Measurements from ENCODE around the gene LMCD1.

The LMCD1 gene

DNA sequence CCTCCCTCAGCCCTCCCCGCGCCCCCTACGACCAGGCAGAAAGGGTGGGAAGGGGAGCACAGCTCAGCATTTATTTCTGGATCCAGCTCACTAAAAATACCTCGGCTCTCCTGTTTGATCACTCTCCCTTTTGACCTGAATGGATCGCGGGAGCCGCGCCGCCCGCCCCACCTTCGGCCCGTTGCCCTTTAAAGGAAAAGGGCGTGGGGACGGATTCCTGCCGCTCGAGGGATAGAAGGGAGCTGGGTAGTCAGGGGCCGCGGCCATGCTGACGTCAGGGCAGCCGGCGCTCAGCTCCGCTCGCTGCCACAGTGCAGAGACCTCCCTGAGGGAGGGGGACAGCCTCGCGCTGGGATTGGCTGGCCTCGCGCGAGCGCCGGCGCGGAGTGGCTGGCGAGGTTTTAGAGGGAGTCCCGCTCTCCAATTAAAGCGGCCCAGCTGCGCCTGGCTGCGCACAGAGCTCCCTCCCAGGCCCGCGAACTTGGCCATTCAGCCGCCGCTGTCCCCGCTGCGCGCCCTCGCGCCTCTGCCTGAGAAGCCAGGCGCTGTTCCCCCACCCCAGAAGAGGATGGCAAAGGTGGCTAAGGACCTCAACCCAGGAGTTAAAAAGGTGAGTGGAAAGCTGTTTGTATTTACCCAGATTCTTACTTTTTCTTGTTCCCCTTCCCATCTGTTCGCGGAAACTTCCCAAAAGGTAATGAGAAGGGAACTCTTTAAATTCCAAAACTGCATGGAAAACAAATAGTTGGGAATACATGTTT lies at the start of gene LMCD1:
LMCD1 (plus strand) TSS at position 453 of the 761 bp plus-strand sequence; CDS start at position 569, 116 bp downstream.
- DNase-seq (ENCODE audit: low read depth) = peak; percentile 92

GRCh38 chr3:8452112-8452511 lies 49.5 kb upstream of the LMCD1 start:
- no peak for DNase-seq (ENCODE audit: low read depth)

DNA sequence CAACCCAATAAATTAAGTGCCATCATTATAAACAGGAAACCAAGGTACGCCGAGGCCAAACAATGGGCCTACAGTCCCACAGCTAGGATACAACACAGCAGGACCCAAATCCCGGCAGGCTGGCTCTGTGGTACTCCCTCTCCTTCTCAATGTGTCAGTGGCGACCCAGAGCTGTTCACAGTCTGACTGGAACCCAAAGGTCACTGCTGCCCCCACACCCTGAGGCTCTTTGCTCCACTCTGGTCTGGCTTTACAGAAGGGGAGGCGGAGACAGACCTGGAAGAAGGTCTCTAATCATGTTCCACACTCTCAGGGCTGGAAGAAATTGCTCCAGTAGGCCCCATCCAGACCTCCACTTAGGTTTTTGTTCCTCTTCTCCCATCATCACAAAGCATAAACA lies 48.5 kb upstream of the LMCD1 start:
- no peak for DNase-seq (ENCODE audit: low read depth)

DNA sequence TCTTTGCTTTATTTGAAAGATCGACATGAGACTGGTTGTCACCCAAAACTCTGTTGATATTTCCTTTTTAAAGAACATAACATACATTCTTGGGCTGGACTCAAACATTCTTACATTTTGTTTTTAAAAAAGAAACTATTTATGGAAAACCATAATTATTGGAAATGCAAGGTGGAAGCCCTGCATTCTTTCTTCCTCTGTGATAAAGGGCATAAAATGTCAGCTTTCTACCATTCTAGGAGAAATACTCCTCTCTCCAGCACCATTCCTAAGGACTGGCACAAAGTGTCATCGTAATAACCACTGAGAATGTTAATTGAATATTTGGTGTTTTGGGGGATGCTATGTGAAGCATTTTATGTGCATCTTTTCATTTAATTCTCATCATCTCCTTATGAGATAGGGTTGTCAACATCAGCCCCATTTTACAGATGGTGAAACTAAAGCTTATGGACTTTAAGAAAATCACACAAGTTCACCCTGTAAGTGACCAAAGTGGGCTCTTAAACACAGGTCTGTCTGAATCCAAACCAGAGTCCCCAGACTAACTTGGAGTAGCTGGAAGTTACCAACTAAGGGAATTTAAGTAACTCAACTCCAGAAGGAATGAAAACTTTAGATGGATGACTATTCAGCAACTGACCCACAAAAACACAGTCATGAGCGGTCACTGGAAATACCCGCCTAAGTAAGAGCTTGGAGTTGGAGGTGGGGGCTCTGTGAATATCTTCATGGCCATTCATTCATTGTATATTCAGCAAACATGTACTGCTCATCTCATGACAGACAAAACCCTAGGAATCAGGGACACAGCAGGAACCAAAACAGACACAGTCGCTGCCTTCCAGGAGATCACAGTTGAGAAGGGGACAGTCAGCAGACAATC lies 45.9 kb upstream of the LMCD1 start:
- DNase-seq (ENCODE audit: low read depth) = no peak

DNA sequence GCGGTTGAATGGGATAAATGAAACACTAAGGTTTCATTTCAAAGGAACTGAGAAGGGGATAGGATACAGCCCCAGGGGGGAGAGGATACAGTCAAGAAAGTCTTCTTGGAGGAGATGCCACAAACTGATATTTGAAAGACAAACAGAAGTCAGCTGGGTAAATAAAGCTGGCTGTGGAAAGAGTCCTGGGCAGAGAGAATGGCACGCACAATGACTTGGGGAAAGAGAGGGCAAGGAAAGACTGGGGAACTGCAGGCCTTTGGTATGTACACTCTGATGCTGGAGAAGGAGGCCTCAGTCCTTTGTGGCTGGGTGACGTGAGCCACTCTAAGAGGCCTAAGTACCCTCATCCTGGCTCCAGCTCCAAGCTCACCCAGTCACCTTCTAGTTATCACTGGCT lies 45.2 kb upstream of the LMCD1 start:
- DNase-seq (ENCODE audit: low read depth) = no peak

DNA sequence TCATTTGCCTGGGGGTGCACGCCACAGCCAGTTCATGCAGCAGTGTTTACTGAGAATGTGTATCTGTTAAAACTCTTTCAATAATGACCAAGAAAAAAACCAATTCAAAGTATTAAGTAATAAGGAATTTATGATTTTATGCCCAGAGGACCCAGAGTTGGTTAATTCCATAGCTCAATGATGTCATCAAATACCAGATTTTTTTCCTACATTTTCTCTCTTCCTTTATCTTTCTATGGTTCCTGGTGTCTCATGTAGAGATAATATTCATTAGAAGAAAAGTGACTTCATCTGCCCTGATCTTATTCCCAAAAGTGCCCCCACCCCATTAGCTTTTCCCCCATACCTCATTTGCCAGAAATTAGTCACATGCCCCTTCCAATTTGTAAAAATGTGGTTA lies 44.6 kb upstream of the LMCD1 start:
- no peak for DNase-seq (ENCODE audit: low read depth)

GRCh38 chr3:8458238-8458661 lies 43.4 kb upstream of the LMCD1 start:
- DNase-seq (ENCODE audit: low read depth) = no peak

DNA sequence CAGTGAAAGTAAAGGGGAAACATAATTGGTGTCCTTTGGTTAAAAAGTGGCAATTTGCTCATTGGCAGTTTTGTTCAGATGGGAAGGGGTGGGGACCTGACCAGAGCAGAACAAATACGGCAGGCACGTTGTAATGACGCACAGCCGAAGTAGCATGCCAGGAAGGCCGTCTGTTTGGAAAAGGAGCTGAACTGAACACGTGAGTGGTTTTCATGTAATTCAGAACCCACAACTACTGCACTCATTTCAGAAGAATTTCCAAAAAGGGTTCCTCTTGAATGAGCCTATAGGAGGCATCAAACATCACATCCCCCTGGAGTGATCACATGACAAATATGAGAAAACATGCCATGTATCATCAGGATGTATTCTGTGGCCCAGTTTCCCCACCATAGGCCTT lies 42.9 kb upstream of the LMCD1 start:
- peak; percentile 96 for DNase-seq (ENCODE audit: low read depth)

DNA sequence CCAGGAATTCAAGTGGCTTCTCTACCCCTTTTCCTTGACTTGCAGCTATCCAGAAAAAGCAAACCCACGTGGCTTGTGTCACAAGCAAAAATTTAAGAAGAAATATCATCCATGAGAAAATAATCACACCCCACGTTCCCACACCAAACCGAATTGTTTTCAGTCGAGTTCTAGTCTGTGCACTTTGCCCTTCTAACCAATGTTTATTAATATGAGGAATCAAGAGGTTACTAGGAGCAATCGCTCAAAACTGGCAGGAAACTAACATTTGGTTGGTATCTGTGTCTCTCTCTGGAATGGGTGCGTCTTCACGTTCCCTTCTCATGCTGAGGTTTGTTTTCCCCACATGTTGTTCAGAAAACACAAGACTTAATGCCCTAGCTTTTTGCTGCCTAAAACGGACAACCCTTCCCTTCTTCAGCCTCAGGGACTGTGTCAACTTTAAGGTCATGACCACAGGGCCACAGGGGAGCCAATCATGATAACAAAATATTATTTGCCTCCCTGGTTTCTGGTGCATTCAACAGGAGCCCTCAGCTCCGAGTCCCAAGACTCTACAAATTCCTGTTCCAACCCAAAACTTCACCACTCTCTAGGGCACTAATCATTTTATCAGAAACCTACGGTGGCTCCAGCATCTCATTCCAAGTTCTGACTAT lies 41.4 kb upstream of the LMCD1 start:
- DNase-seq (ENCODE audit: low read depth) = no peak

DNA sequence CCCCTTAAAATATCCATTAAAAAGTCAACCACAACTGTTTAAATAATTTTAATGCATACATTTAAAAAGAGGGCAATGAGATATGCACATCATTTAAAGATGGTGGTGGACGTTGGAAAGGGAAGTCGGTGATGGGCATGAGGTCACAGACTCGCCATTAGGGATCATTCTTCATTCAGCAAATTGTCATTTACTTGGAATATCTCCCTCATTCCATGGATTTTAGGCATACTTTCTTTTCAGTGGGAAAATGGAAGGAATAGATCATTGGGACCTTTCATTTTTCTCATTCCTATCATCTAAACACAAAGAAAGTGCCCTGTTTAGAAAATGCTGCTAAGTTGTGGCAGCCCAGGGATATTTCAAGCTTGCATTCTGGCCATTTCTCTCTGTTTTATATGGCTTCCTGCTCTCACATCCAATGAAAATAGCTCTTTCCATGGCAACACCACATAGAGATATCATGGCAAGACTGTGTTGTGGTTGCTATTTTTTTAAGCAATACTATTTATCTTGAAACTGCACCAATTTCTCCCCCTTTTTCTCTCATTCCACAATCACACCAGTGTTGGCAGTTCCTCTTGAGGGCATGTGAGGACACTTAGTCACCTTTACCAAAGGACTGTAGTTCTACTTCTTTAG lies 40.7 kb upstream of the LMCD1 start:
- peak; percentile 77 for DNase-seq (ENCODE audit: low read depth)

GRCh38 chr3:8464668-8465067 lies 37.0 kb upstream of the LMCD1 start:
- DNase-seq (ENCODE audit: low read depth) = no peak

DNA sequence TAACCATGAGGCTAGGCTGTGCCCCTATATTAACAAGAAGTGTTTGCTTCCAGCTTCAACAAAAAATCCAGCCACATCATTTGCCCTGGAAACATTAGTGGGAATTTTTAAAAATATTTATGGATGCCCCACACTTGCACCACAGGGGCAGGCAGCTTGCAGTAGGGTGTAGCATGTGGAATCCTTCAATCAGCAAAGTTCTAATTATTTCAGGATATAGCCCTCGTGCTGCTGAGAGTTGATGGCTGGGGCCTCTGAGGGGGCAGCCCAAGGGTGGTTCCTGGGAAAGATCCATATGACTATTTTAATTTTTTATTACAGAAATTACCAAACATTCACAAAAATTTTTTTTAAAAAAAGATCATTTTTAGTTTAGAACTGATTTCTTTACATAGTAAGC lies 35.1 kb upstream of the LMCD1 start:
- DNase-seq (ENCODE audit: low read depth) = no peak

- DNase-seq (ENCODE audit: low read depth) = no peak
Observed at GRCh38 chr3:8470801-8471200, 30.8 kb upstream of the LMCD1 start.

GRCh38 chr3:8472549-8472948 lies 29.1 kb upstream of the LMCD1 start:
- no peak for DNase-seq (ENCODE audit: low read depth)

DNA sequence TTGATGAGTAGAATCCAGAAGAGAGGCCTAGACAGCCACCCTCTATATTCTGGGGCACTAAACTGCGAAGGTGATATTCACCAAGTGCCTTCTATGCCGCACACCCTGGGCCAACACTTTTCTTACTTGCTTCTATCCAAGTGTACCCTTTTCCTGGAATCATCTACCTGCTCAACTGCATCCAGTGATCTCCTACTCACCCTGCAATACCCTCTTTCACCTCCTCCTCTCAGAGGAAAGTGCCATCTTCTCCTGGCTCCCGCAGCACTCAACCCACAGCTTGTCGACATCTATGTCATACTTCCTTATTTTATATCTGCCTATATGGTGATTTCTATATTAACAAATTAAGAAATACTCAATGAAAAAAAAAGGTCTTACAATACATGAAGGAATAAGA lies 28.6 kb upstream of the LMCD1 start:
- DNase-seq (ENCODE audit: low read depth) = no peak

DNA sequence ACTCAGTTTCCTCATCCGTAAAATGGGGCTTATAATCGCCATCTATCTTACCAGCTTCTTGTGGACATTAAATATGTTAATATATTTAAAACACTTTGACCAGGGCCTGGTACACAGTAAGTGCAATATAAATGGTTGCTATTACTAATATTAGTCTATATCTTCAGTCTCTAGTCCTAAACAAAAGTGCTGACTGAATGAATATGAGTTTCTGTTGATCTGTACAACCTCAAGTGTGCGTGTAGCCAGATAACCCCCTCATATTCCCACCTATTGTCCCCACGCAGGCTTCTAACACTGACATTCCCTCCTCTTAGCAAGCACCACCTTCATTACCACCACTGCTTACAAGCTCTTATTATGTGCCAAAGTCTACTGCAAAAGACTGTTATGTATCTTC lies 27.6 kb upstream of the LMCD1 start:
- no peak for DNase-seq (ENCODE audit: low read depth)

GRCh38 chr3:8474991-8475390 lies 26.6 kb upstream of the LMCD1 start:
- no peak for DNase-seq (ENCODE audit: low read depth)

DNA sequence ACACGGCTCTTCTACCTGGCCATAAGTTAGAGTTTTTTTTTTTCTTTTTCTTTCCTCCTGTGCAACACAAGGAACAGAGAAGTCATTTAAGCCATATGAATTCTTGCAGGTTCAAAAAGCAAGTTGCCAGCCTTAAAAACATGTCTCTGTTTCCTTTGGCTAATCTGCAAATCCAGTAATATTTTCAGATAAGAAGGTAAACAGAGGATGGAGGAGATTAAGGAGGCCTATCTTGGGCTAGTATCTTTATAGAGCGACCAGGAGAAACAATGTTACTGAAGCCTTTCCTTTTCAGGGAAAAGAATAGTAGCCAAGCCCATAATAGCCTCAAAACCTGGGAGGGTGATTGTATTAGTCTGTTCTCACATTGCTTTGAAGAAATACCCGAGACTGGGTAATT lies 20.9 kb upstream of the LMCD1 start:
- no peak for DNase-seq (ENCODE audit: low read depth)

GRCh38 chr3:8481380-8481779 lies 20.2 kb upstream of the LMCD1 start:
- DNase-seq (ENCODE audit: low read depth) = no peak

- DNase-seq (ENCODE audit: low read depth) = no peak
Observed at GRCh38 chr3:8482263-8482662, 19.4 kb upstream of the LMCD1 start.

- DNase-seq (ENCODE audit: low read depth) = peak; percentile 97
Observed at GRCh38 chr3:8482960-8483665, 18.5 kb upstream of the LMCD1 start.

All from HS-27A (cell line).